NCI-H2107 (cell line): ENCODE results near the gene CLDN15.
A peak's percentile ranks its signal among the peaks of the same experiment; 100 is the strongest.

ENCODE experiments used
- DNase-seq: peaks from one replicate; lab custom pipeline; 2025; lab: John Stamatoyannopoulos, UW

Gene CLDN15

GRCh38 chr7:101244375-101245146 lies 7.0 kb upstream of the CLDN15 start, which contains the start of gene FIS1:
FIS1 (minus strand) TSS chr7:101245081; CDS start chr7:101245004, 77 bp downstream.
- DNase-seq: peak; percentile 92

- no peak for DNase-seq
Observed at GRCh38 chr7:101243646-101244374, 6.2 kb upstream of the CLDN15 start.

- no peak for DNase-seq
Observed at GRCh38 chr7:101241443-101242349, 4.1 kb upstream of the CLDN15 start.

GRCh38 chr7:101241015-101241363 lies 3.4 kb upstream of the CLDN15 start:
- no peak for DNase-seq

- no peak for DNase-seq
Observed at GRCh38 chr7:101240226-101241014, 2.8 kb upstream of the CLDN15 start.

GRCh38 chr7:101239951-101240220 lies 2.3 kb upstream of the CLDN15 start:
- no peak for DNase-seq

- DNase-seq: no peak
Observed at GRCh38 chr7:101239191-101239950, 1.8 kb upstream of the CLDN15 start.

- no peak for DNase-seq
Observed at GRCh38 chr7:101238226-101239182, 902 bp upstream of the CLDN15 start.

GRCh38 chr7:101236292-101236835 lies 1.2 kb downstream of the CLDN15 start:
- DNase-seq: no peak

GRCh38 chr7:101235522-101235921 lies 2.1 kb downstream of the CLDN15 start:
- no peak for DNase-seq

GRCh38 chr7:101235050-101235449 lies 2.6 kb downstream of the CLDN15 start:
- no peak for DNase-seq

GRCh38 chr7:101234636-101235035 lies 3.0 kb downstream of the CLDN15 start:
- no peak for DNase-seq

GRCh38 chr7:101233907-101234547 lies 3.6 kb downstream of the CLDN15 start:
- no peak for DNase-seq

GRCh38 chr7:101232141-101232850 lies 5.3 kb downstream of the CLDN15 start:
- peak; percentile 48 for DNase-seq

GRCh38 chr7:101231644-101232043 lies 6.0 kb downstream of the CLDN15 start:
- DNase-seq: no peak

- DNase-seq: no peak
Observed at GRCh38 chr7:101226721-101227120, 10.9 kb downstream of the CLDN15 start.

GRCh38 chr7:101225650-101226049 lies 12.0 kb downstream of the CLDN15 start:
- DNase-seq: no peak

- no peak for DNase-seq
Observed at GRCh38 chr7:101223528-101223927, 14.1 kb downstream of the CLDN15 start.
